DMS153 treated with DMSO at 0.1 percent for 48 hours (cell line): ENCODE results near the gene CHRNA1.
"Not testable (repeated sequence)": the region's sequence is repeated elsewhere in the genome, so short reads cannot be mapped to it uniquely, and the experiment has no call there.

ENCODE experiments used
- DNase-seq: peaks from one replicate; lab custom pipeline; 2025; ENCODE audit not compliant: unreplicated experiment; lab: John Stamatoyannopoulos, UW

Gene CHRNA1

DNA sequence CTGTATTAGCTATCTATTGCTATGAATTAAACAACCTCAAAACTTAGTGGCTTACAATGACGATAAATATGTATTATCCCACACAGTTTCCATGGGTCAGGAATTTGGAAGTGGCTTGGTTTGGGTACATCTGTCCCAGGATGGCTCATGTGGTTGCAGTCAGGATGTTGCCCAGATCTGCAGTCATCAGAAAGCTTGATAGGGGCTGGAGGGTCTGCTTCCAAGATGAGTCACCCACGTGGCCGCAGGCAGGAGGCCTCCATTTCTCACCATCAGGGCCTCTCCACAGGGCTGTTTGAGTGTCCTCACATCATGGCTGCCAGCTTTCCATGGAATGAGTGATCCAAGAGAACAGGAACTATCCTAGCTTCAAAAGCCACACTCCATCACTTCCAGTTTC is 46.4 kb downstream of the CHRNA1 start:
- no peak for DNase-seq

DNA sequence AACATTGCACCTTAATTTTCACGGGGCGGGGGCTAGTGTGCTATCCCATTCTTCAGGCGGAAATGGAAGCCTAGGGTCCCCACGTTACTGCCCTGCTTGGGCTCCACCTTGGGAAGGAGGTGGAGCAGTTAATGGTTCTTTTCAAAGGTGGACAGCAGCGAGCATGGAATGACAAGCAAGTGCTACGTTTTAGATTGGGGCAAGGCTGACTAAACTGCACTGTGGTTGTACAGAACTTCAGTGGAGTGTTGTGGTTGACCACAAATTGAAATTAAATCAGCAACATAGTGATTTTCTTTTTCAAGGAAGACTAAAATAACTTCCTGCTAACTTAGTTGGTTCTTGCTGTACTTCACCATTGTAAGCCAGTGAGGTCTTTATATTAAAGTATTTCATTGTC is 47.0 kb downstream of the CHRNA1 start:
- no peak for DNase-seq

DNA sequence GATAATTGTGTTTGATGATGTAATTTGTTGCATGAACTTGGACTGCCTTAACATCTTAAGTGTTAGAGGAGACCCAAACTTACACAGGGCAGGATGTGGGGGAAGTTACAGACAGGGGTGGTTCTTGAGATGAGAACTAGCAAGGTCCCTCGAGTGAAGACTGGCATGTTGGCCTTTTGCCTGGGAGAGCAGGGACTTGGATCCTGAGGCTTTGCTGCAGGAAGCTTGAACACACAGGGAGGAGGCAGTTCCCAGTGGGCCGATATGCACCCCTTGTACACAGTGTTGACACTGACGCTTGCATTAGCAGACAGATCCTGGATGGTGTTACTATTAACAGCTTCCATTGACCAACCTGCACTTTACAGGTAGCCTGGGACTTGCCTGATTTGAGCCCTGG is 47.5 kb downstream of the CHRNA1 start:
- no peak for DNase-seq

DNA sequence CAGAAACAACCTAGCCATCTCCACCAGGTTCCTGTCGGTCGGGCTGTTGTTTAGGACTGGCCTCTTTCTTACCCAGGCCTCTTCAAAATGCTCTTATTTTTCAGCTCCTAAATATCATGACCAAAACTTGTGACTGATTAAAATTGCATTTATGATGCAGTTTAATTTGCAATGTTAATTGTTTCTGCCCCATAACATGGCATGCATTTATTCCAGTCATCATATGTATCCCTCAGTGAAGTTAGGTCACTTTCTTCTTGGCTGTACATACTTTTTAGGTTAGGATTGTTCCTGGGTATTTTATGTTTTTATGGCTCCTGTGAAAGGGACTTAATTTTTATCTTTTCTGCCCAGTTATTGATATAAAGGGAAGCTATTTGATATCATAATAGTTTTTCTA is 50.6 kb downstream of the CHRNA1 start:
- no peak for DNase-seq

DNA sequence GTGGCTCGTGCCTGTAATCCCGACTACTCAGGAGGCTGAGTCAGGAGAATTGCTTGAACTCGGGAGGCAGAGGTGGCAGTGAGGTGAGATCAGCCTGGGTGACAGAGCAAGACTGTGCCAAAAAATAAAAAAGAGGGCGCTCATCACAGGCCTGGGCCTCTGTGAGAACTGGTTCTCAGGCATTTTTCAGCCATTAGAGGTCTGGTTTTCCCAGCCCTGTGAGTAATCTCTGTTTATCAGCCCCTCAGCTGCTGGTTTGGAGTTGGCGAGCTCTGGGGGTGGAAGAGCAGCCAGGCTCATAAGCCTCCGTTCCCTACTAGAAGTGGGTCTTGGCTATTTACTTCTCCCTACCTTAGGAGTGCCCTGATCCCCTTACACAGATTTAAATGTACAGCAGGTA is 53.1 kb downstream of the CHRNA1 start:
- DNase-seq, result no peak

DNA sequence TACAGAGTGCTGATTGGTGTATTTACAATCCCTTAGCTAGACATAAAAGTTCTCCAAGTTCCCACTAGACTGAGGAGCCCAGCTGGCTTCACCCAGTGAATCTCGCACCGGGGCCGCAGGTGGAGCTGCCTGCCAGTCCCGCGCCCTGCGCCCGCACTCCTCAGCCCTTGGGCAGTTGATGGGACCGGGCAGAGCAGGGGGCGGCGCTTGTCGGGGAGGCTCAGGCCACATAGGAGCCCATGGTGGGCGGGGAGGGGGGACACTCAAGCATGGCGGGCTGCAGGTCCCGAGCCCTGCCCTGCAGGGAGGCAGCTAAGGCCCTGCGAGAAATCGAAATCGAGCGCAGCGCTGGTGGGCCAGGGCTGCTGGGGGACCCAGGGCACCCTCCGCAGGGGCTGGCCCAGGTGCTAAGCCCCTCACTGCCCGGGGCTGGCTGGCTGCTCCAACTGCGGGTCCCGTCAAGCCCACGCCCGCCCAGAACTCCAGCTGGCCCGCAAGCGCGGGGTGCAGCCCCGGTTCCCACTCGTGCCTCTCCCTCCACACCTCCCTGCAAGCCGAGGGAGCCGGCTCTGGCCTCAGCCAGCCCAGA is 54.8 kb downstream of the CHRNA1 start:
- not testable (repeated sequence) for DNase-seq

DNA sequence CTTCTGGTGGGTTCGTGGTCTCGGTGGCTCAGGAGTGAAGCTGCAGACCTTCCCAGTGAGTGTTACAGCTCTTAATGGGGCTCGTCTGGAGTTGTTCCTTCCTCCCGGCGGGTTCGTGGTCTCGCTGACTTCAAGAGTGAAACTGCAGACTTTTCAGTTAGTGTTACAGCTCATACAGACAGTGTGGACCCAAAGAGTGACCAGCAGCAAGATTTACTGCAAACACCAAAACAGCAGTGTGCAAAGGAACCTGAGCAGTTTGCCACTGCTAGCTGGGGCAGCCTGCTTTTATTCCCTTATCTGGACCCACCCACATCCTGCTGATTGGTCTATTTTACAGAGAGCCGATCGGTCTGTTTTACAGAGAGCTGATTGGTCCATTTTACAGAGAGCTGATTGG is 55.6 kb downstream of the CHRNA1 start:
- no peak for DNase-seq

DNA sequence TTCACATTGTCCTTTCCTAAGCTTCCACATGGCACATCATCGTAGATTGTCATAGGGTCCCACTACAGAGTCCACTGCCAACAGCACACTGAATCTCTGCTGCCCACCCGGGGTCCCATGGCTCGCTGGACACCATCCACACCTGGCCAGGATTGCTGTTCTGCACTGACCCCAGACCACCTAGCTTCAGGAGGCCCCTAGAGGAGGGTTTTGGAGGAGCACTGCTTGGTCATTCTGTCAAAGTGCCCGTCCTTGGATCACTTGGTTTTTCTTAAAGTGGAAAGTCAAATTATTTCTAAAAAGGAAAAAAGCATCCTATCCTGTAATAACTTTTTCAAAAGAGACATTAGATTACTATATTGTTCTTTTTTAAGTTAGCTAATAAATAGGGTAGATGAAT is 59.0 kb downstream of the CHRNA1 start:
- no peak for DNase-seq

DNA sequence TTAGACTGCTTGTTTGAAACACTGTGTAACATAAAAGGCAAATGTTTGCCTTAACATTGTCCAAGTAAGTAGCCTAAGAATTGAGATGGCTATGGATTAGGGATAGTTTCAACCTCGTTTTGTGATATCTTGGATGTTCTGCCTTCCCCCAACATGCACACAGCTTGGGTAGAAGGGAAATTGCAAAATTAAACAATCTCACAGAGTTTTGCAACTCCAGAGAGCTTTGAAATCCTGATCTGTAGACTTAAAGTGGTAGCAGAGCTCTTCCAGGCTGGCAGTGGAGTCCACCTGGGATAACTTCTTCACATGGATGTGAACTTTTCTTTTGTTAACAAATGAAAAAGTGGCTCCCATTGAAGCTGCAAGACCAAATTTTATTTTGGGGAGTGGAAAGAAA is 59.6 kb downstream of the CHRNA1 start:
- no peak for DNase-seq

DNA sequence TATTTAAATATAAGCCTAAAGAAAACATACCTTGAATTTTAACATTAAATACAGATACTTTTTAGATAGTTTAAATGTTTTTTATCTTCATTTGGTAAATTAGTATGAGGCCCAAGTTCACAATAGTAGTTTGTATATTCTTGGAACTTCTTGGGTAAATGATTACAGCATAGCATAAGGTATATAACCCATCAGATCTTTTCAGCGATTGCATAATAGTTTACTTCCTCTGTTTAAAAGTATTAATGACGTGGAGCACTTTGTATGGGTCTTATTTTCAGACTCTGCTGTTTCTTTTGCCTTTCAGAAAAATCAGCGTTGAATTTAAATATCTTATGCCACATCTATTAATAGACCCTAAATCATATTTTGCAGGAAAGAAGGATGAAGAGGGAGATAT is 60.2 kb downstream of the CHRNA1 start:
- no peak for DNase-seq

DNA sequence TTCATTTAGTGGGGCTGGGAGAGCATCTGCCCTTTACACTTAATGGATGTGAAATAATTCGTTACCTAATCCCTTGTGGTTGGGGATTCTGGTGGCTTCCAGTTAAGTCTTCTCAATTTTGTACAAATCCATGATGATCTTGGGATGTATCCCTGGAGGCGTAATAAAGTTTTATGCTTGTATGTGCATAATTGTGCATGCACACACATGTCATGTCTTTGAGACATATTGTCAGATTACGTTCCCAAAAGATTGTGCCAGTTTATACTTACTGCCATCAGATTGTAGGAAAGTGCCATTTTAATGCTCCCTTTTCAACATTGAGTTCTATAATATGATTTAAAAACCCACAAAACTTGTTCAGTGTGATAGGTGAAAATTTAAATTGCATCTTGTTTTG is 60.8 kb downstream of the CHRNA1 start:
- DNase-seq, result no peak

DNA sequence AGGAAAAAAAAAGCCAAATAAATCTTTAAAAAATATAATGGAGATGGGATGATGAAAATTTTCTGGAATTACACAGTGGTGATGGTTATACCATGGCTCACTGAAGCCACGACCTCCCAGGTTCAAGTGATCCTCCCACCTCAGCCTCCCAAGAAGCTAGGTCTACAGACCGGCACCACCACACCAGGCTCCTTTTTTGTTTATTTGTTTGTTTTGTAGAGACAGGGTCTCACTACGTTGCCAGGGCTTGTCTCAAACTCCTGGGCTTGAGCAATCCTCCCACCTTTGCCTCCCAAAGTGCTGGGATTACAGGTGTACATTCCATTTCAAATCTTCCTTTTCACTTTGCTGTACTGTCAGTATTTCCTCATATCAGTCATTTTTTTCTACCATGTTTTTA is 61.7 kb downstream of the CHRNA1 start:
- DNase-seq, result no peak

DNA sequence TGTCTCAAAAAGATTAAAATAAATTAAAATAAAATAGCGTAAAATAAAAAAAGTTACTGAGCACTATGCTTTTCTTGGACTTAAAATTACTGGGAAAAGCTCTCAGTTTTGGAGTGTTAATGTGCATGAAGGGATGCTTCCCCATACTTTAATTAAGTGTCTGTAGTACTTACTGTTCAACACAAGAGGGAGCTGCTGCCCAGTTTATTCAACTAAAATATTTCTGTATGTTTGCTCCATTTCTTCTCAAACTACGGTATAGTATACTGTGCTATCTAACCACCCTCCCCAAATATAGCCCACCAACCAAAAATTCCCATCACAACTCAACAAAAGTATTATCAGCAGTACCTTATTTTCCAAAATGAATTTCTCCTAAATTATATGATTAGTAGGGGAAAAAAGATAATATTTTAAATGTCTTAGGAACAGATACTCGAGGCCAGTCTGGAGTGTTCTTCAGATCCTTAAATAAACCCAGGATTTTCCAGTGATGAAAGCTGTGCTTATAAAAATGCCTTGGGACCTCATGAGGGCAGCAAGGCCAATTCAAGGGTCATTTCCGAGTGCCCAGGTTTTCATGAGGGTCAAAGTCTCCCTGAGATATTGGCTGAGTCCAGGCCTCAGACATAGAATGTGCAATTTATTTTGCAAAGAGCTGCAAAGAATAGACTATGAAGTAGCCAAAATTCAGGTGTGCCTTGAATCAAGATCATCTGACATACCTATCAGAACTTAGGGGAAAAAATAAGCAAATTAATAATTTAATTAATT is 64.1 kb downstream of the CHRNA1 start:
- peak; percentile 51 for DNase-seq
